Measurements from ENCODE around the gene SCTR.

DNA sequence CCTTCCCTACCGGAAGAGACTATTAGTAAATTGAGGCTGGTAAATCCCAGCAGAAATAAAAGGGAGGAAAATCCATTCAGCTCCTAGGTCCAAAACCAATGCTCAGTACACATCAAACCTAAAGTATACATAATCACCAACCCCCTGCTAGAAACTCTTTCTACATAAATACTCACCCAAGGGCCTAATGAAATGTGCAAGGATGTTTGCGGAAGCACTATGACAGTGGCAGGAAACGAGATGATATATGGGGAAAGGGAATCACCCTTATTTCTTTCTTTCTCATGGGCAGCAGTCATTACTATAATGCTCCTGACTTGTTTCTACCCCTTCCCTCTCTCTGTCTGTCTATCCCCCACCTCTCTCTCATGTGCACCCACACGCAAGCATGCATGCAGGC lies 1.3 kb upstream of the SCTR start:
- TF ChIP-seq, protein P1, sequence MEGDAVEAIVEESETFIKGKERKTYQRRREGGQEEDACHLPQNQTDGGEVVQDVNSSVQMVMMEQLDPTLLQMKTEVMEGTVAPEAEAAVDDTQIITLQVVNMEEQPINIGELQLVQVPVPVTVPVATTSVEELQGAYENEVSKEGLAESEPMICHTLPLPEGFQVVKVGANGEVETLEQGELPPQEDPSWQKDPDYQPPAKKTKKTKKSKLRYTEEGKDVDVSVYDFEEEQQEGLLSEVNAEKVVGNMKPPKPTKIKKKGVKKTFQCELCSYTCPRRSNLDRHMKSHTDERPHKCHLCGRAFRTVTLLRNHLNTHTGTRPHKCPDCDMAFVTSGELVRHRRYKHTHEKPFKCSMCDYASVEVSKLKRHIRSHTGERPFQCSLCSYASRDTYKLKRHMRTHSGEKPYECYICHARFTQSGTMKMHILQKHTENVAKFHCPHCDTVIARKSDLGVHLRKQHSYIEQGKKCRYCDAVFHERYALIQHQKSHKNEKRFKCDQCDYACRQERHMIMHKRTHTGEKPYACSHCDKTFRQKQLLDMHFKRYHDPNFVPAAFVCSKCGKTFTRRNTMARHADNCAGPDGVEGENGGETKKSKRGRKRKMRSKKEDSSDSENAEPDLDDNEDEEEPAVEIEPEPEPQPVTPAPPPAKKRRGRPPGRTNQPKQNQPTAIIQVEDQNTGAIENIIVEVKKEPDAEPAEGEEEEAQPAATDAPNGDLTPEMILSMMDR (IDR thresholded peaks at IDR 0.05): no peak
- TF ChIP-seq EZH2 (IDR thresholded peaks at IDR 0.05; ENCODE audit: borderline replicate concordance, insufficient read depth, low read depth, low read length, poor library complexity, severe bottlenecking): no peak
